HepG2 (cell line): ENCODE data around the gene TARM1. TPM values are rescaled to one million over a fixed set of nuclear protein-coding genes. Genes with fewer than 3 reads are reported as not detected.

Experiments used
- ATAC-seq: fragments of 200-7000 bp; cut with Tn5 transposase; 3 replicates; pipeline ENCODE4 v1.9.1; 2020; ENCODE audit warnings: mild to moderate bottlenecking, moderate library complexity
- BruUV-seq: library from RNA; stranded (reverse); fragments of 400-500 nt; replicated peaks from 2 replicates; lab custom pipeline; 2021; lab: Mats Ljungman, UMichigan
- CTCF ChIA-PET: fragments of 300-600 bp; formaldehyde crosslinking; extraction: SDS; loops from one replicate; lab custom pipeline; 2021; ENCODE audit warnings: low total read pairs, inconsistent platforms, low intra/inter-chr PET ratio; lab: Yijun Ruan, JAX
- POLR2A ChIA-PET: fragments of 350-600 bp; sonication (Branson Sonifier 250); formaldehyde crosslinking; loops from one replicate; lab custom pipeline; 2020; ENCODE audit warnings: antibody characterized with exemption, inconsistent platforms; lab: Yijun Ruan, JAX
- DNase-seq: peaks from one replicate; pipeline ENCODE4 v3.0.0-alpha.2; 2015; ENCODE audit warnings: low spot score
- FAIRE-seq: peaks from 3 replicates; lab custom pipeline; 2011; peaks lifted over from hg19 to GRCh38; lab: Jason Lieb, UNC
- H2AFZ ChIP-seq: one replicate; pipeline ENCODE4 v1.6.1; 2011; ENCODE audit warnings: low read length, inconsistent platforms
- H3K27ac ChIP-seq: fragments of 300-600 bp; 3 replicates; pipeline ENCODE4 v1.8.0; 2011; ENCODE audit warnings: mixed run types, mild to moderate bottlenecking, mixed read lengths, low read length, inconsistent platforms; ENCODE audit not compliant: insufficient read depth; ENCODE audit errors: extremely low read length
- H3K27me3 ChIP-seq, 2 experiments: fragments of 200-600 bp in 1 of 2; 2 replicates in 1 of 2; 3 replicates in 1 of 2; pipeline versions ENCODE4 v1.6.0 to v1.8.0; 2011; ENCODE audit warnings: low read length in 2 of 2, mild to moderate bottlenecking in 2 of 2, moderate library complexity in 2 of 2, inconsistent platforms in 1 of 2; ENCODE audit not compliant: insufficient read depth in 2 of 2, control insufficient read depth in 1 of 2
- H3K36me3 ChIP-seq, 2 experiments: fragments of 200-600 bp in 1 of 2; replicated peaks in 1 of 2; 2 replicates in 1 of 2; 3 replicates in 1 of 2; pipeline versions ENCODE4 v1.5.1 to v1.8.0; 2011; ENCODE audit warnings: low read length in 2 of 2, inconsistent platforms in 1 of 2; ENCODE audit not compliant: insufficient read depth in 2 of 2, control insufficient read depth in 1 of 2
- H3K4me1 ChIP-seq: 2 replicates; pipeline ENCODE4 v1.5.1; 2012; ENCODE audit warnings: low read length, inconsistent platforms; ENCODE audit not compliant: insufficient read depth
- H3K4me2 ChIP-seq: 2 replicates; pipeline ENCODE4 v1.6.0; 2011; ENCODE audit warnings: low read depth, low read length, inconsistent platforms
- H3K4me3 ChIP-seq, 3 experiments: fragments of 200-600 bp in 1 of 3; sonication (generic), shearing (Covaris generic) in 1 of 3; replicated peaks in 1 of 3; 2 replicates each; pipeline ENCODE4 v1.5.1; 2011 to 2016; ENCODE audit warnings: low read length in 3 of 3, inconsistent platforms in 2 of 3, low read depth in 2 of 3, mild to moderate bottlenecking in 2 of 3, control low read depth in 1 of 3, mixed read lengths in 1 of 3; ENCODE audit not compliant: insufficient read depth in 1 of 3
- H3K79me2 ChIP-seq: one replicate; pipeline ENCODE4 v1.6.1; 2011; ENCODE audit warnings: low read length, inconsistent platforms; ENCODE audit not compliant: insufficient read depth
- H3K9ac ChIP-seq: 2 replicates; pipeline ENCODE4 v1.6.0; 2011; ENCODE audit warnings: mild to moderate bottlenecking, low read depth, low read length, inconsistent platforms; ENCODE audit not compliant: insufficient read depth
- H3K9me3 ChIP-seq: 2 replicates; pipeline ENCODE4 v1.5.1; 2012; ENCODE audit warnings: mild to moderate bottlenecking, low read length
- H4K20me1 ChIP-seq: 2 replicates; pipeline ENCODE4 v1.6.0; 2011; ENCODE audit warnings: inconsistent platforms, mild to moderate bottlenecking, low read length, moderate library complexity; ENCODE audit not compliant: insufficient read depth
- E2F2 ChIP-seq: sonication (generic); formaldehyde crosslinking; IDR thresholded peaks from 2 replicates; pipeline ENCODE4 v1.4.0; 2020; ENCODE audit warnings: missing genetic modification reagents, borderline replicate concordance
- ETV6 ChIP-seq: sonication (generic); formaldehyde crosslinking; conservative IDR thresholded peaks from 2 replicates; pipeline ENCODE4 v1.4.0; 2020; ENCODE audit warnings: missing genetic modification reagents
- SYNCRIP ChIP-seq: fragments of 200-400 bp; formaldehyde crosslinking; IDR thresholded peaks from 2 replicates; pipeline ENCODE4 v1.6.1; 2018; ENCODE audit warnings: mild to moderate bottlenecking, low read depth, low read length; ENCODE audit not compliant: insufficient read depth
- TEAD3 ChIP-seq: optimal IDR thresholded peaks from 2 replicates; pipeline ENCODE3; 2016; ENCODE audit warnings: borderline replicate concordance
- TSC22D2 ChIP-seq: sonication (generic); formaldehyde crosslinking; IDR thresholded peaks from 2 replicates; pipeline ENCODE4 v1.5.1; 2020; ENCODE audit warnings: missing genetic modification reagents, mild to moderate bottlenecking, borderline replicate concordance
- ZKSCAN8 ChIP-seq: IDR thresholded peaks from 2 replicates; pipeline ENCODE4 v1.6.1; 2016; ENCODE audit warnings: borderline replicate concordance, missing genetic modification reagents, missing compliant biosample characterization
- ZNF660 ChIP-seq: sonication (generic); formaldehyde crosslinking; IDR thresholded peaks from 2 replicates; pipeline ENCODE4 v1.5.1; 2020; ENCODE audit warnings: mild to moderate bottlenecking, low read depth, missing genetic modification reagents, borderline replicate concordance
- WGBS: methylation state at CpG from one replicate; pipeline ENCODE4 v1.1.6; 2017; ENCODE audit warnings: low lambda C conversion rate; 5-methylcytosine and 5-hydroxymethylcytosine counted together
- in situ Hi-C: cut with HindIII; loops from 2 replicates; pipeline ENCODE4 v1.10.0; 2017; ENCODE audit warnings: low pct_unique_long_range_greater_than_20kb; ENCODE audit not compliant: extremely low pct_ligation_motif_present
- intact Hi-C: fragments of 100-400 bp; cut with micrococcal nuclease; formaldehyde crosslinking; loops from one replicate; pipeline ENCODE4 v1.10.0; 2022; ENCODE audit not compliant: unreplicated experiment
- polyA plus RNA-seq, 8 experiments: library from polyadenylated mRNA; depleted of rRNA in 3 of 8; stranded (reverse) in 7 of 8; unstranded in 1 of 8; fragments of >200 nt; fragmentation: Illumina TruSeq in 4 of 8; extraction: Trizol in 4 of 8; gene quantifications; 2 replicates each; pipeline versions ENCODE4 v1.2.1 to v1.2.3, GENCODE V29; 2011 to 2016; ENCODE audit warnings: low read depth in 4 of 8, missing spikeins in 1 of 8, mixed read lengths in 1 of 8; ENCODE audit not compliant: insufficient read depth in 1 of 8
- total RNA-seq, 5 experiments: library from RNA; depleted of rRNA; stranded (reverse); fragments of >200 nt; fragmentation: Illumina TruSeq; extraction: Trizol; gene quantifications; 2 replicates each; pipeline ENCODE4 v1.2.3, GENCODE V29; 2016; ENCODE audit warnings: low read depth in 1 of 5
- TF ChIP-seq, protein P1 (sequence below): sonication (generic); formaldehyde crosslinking; IDR thresholded peaks from 2 replicates; pipeline ENCODE4 v1.8.0; 2022; ENCODE audit warnings: missing genetic modification reagents, low read depth, mild to moderate bottlenecking, borderline replicate concordance
- TF ChIP-seq, protein P2 (sequence below): fragments of 450-650 bp; IDR thresholded peaks from 2 replicates; pipeline ENCODE4 v1.6.1; 2017; ENCODE audit warnings: mild to moderate bottlenecking
- TF ChIP-seq, protein P3 (sequence below): IDR thresholded peaks from 2 replicates; pipeline ENCODE4 v1.6.1; 2012; ENCODE audit warnings: low read length, improper control_type of control experiment
- TF ChIP-seq, protein P4 (sequence below): sonication (generic); formaldehyde crosslinking; conservative IDR thresholded peaks from 2 replicates; pipeline ENCODE4 v1.8.0; 2022; ENCODE audit warnings: missing genetic modification reagents

The TARM1 gene
- total and polyA plus RNA-seq, 2 of the 13 experiments (the other 11 are each of a cell fraction or from before 2014, with no cell fraction given), result not detected

DNA sequence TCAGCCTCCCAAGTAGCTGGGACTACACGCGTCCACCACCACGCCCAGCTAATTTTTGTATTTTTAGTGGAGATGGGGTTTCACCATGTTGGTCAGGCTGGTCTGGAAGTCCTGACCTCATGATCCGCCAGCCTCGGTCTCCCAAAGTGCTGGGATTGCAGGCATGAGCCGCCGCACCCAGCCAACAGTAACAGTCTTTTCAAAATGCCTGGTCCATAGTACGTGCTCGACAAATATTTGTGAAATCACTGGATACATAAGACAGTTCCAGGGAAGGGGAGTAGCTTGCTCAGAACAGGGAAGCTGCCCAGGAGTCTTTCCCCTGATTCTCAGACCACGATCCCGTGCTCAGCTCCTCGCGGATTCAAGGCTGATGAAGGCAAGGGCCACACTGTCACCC, 59.2 kb downstream of the TARM1 start:
- BruUV-seq, result no TSS peak
- CTCF ChIA-PET, result interaction anchor here (1.2 kb wide), 1 partner anchor 180 kb away, joined by 3 read pairs; no protein-coding TSS in a partner anchor
- Histone ChIP-seq H3K9me3 (no peaks in the 10 kb centered on the region), H3K27ac (no peak overlapping the region), H4K20me1 (no peaks in the 10 kb centered on the region), H2AFZ (no peak overlapping the region), H3K9ac (no peak overlapping the region), H3K4me3 (peak overlapping the region in 2 of 3 experiments; percentile 21 to 43; a peak in 3 of 6 replicates), H3K27me3 (peaks cover 2 to 3% of the 10 kb centered on the region in 2 experiments; a peak in 1 of 5 replicates), H3K79me2 (no peaks in the 10 kb centered on the region), H3K4me1 (peaks cover 43% of the 10 kb centered on the region), H3K36me3 (no peaks in the 10 kb centered on the region), H3K4me2 (peak overlapping the region; percentile 77)
- DNase-seq (peak; percentile 52), ATAC-seq (peak; percentile 60), FAIRE-seq (peak; percentile 61)
- 15% methylated on average over 9 of the region's 13 CpGs for WGBS
- in situ Hi-C loops (loop anchor here (10.0 kb wide), 2 partner anchors 117 to 217 kb away; partner anchors contain the start of gene CACNG7), intact Hi-C loops (loop anchor here (5.0 kb wide), 2 partner anchors 115 to 230 kb away; partner anchors contain the start of gene CACNG7)
- POLR2A ChIA-PET, result interaction anchor here (1.0 kb wide), 1 partner anchor 156 kb away, joined by 3 read pairs; no protein-coding TSS in a partner anchor
- TF ChIP-seq ZKSCAN8 (CRISPR knock-in tag), result 0 out of 2 replicates have a peak, but pooled peaks have one; percentile 13
- no peak for TF ChIP-seq TSC22D2
- no peak for TF ChIP-seq E2F2 (CRISPR knock-in tag)
- TF ChIP-seq ZNF660 (CRISPR knock-in tag), result no peak
- TF ChIP-seq, protein P1, sequence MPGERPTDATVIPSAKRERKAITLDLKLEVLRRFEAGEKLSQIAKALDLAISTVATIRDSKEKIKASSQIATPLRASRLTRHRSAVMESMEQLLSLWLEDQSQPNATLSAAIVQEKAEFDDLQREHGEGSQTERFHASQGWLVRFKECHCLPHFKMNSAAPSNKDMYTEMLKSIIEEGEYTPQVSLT (CRISPR knock-in tag), result no peak
- no peak for TF ChIP-seq SYNCRIP
- TF ChIP-seq, protein P2, sequence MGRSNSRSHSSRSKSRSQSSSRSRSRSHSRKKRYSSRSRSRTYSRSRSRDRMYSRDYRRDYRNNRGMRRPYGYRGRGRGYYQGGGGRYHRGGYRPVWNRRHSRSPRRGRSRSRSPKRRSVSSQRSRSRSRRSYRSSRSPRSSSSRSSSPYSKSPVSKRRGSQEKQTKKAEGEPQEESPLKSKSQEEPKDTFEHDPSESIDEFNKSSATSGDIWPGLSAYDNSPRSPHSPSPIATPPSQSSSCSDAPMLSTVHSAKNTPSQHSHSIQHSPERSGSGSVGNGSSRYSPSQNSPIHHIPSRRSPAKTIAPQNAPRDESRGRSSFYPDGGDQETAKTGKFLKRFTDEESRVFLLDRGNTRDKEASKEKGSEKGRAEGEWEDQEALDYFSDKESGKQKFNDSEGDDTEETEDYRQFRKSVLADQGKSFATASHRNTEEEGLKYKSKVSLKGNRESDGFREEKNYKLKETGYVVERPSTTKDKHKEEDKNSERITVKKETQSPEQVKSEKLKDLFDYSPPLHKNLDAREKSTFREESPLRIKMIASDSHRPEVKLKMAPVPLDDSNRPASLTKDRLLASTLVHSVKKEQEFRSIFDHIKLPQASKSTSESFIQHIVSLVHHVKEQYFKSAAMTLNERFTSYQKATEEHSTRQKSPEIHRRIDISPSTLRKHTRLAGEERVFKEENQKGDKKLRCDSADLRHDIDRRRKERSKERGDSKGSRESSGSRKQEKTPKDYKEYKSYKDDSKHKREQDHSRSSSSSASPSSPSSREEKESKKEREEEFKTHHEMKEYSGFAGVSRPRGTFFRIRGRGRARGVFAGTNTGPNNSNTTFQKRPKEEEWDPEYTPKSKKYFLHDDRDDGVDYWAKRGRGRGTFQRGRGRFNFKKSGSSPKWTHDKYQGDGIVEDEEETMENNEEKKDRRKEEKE, result no peak
- TF ChIP-seq, protein P3, sequence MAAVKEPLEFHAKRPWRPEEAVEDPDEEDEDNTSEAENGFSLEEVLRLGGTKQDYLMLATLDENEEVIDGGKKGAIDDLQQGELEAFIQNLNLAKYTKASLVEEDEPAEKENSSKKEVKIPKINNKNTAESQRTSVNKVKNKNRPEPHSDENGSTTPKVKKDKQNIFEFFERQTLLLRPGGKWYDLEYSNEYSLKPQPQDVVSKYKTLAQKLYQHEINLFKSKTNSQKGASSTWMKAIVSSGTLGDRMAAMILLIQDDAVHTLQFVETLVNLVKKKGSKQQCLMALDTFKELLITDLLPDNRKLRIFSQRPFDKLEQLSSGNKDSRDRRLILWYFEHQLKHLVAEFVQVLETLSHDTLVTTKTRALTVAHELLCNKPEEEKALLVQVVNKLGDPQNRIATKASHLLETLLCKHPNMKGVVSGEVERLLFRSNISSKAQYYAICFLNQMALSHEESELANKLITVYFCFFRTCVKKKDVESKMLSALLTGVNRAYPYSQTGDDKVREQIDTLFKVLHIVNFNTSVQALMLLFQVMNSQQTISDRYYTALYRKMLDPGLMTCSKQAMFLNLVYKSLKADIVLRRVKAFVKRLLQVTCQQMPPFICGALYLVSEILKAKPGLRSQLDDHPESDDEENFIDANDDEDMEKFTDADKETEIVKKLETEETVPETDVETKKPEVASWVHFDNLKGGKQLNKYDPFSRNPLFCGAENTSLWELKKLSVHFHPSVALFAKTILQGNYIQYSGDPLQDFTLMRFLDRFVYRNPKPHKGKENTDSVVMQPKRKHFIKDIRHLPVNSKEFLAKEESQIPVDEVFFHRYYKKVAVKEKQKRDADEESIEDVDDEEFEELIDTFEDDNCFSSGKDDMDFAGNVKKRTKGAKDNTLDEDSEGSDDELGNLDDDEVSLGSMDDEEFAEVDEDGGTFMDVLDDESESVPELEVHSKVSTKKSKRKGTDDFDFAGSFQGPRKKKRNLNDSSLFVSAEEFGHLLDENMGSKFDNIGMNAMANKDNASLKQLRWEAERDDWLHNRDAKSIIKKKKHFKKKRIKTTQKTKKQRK, result no peak
- TF ChIP-seq TEAD3 (CRISPR knock-in tag), result peak; percentile 13
- TF ChIP-seq ETV6 (CRISPR knock-in tag), result no peak
- TF ChIP-seq, protein P4, sequence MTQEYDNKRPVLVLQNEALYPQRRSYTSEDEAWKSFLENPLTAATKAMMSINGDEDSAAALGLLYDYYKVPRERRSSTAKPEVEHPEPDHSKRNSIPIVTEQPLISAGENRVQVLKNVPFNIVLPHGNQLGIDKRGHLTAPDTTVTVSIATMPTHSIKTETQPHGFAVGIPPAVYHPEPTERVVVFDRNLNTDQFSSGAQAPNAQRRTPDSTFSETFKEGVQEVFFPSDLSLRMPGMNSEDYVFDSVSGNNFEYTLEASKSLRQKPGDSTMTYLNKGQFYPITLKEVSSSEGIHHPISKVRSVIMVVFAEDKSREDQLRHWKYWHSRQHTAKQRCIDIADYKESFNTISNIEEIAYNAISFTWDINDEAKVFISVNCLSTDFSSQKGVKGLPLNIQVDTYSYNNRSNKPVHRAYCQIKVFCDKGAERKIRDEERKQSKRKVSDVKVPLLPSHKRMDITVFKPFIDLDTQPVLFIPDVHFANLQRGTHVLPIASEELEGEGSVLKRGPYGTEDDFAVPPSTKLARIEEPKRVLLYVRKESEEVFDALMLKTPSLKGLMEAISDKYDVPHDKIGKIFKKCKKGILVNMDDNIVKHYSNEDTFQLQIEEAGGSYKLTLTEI (CRISPR knock-in tag), result no peak
